Epidermal melanocyte (primary cell): ENCODE results near the gene TMC8.
"Not testable (repeated sequence)": the region's sequence is repeated elsewhere in the genome, so short reads cannot be mapped to it uniquely, and the experiment has no call there.

Experiments used
- DNase-seq: peaks from one replicate; pipeline ENCODE4 v3.0.0; 2011; ENCODE audit warnings: low spot score; ENCODE audit not compliant: insufficient read length

The TMC8 gene

DNA sequence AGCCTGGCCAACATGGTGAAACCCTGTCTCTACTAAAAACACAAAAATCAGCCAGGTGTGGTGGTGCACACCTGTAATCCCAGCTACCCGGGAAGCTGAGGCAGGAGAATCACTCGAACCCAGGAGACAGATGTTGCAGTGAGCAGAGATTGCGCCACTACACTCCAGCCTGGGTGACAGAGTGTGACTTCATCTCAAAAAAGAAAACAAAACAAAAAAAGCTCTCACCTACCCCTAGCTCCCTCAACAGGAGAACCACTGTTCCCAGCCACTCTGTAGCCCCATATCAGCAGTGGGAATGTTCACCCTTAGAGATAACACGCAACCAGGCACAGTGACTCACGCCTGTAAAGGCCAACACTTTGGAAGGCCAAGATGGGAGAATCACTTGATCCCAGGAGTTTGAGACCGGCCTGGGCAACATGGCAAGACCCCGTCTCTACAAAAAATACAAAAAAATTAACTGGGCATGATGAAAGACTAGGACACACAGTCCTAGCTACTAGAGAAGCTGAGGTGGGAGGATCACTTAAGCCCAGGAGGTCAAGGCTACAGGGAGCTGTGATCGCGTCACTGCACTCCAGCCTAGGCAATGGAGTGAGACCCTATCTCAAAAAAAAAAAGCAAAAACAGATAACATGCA, 5.4 kb downstream of the TMC8 start:
- no peak for DNase-seq

DNA sequence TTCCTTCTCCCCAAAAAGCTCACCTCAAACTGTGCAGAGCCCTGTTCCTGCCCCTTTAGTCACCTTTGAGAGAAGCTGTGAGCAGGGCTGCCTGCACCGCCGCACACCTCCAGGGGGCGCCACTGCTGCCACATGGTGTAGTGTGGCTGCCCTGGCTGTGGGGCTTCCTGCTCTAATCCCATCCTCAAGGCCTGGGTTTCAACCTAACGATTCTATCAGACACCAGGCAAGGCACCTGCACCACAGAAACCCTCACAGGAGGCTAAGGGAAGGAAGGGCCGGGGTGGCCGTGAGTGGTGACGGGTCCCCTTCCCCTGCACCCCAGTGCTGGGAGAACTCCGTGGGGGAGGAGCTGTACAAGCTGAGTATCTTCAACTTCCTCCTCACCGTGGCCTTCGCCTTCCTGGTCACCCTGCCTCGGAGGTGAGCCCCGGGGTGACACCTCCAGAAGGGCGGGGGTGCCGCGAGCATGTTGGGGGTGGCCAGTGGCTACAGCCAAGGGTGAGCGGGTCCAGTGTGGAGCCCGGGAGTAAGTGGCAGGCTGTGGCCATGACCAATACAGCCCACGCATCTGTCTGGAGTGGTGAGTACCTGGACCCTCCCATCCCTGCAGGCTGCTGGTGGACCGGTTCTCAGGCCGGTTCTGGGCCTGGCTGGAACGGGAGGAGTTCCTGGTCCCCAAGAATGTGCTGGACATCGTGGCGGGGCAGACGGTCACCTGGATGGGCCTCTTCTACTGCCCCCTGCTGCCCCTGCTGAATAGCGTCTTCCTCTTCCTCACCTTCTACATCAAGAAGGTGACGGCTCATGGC, 7.0 kb downstream of the TMC8 start:
- no peak for DNase-seq

DNA sequence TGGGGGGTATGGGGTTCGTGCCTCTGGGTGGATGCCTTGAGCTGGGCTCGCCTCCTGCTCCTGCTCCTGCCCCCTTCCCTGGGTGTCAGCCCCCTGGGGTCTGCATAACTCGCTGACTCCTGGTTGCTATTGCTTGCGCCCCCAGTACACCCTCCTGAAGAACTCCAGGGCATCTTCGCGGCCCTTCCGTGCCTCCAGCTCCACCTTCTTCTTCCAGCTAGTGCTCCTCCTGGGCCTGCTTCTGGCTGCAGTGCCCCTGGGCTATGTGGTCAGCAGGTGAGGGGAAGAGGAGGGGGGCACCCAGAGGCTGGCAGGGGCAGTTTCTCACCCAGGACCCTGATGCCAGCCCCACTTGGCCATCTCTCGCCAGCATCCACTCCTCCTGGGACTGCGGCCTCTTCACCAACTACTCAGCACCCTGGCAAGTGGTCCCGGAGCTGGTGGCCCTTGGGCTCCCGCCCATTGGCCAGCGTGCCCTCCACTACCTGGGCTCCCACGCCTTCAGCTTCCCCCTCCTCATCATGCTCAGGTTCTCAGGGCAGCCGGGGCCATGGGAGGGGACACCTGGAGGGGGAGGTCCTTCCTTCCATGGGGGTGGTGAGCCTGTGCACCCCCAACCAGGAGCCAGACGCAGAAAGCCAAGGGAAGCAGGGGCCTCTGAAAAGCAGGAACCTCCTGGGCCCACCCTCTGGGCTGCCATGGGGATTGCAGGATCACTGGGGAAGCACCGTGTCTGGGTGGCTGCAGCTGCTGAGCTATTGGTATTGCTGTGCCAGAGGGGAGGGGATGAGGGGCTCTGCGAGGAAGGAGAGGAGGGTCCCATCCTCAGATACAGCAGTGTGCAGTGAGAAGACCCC, 7.9 kb downstream of the TMC8 start:
- no peak for DNase-seq

DNA sequence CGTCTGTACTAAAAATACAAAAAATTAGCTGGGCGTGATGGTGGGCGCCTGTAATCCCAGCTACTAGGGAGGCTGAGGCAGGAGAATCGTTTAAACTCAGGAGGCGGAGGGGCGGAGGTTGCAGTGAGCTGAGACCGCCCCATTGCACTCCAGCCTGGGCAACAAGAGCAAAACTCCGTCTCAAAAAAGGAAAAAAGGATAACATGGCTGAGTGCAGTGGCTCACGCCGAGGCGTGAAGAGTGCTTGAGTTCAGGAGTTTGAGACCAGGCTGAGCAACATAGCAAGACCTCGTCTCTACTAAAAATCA, 9.2 kb downstream of the TMC8 start:
- not testable (repeated sequence) for DNase-seq

DNA sequence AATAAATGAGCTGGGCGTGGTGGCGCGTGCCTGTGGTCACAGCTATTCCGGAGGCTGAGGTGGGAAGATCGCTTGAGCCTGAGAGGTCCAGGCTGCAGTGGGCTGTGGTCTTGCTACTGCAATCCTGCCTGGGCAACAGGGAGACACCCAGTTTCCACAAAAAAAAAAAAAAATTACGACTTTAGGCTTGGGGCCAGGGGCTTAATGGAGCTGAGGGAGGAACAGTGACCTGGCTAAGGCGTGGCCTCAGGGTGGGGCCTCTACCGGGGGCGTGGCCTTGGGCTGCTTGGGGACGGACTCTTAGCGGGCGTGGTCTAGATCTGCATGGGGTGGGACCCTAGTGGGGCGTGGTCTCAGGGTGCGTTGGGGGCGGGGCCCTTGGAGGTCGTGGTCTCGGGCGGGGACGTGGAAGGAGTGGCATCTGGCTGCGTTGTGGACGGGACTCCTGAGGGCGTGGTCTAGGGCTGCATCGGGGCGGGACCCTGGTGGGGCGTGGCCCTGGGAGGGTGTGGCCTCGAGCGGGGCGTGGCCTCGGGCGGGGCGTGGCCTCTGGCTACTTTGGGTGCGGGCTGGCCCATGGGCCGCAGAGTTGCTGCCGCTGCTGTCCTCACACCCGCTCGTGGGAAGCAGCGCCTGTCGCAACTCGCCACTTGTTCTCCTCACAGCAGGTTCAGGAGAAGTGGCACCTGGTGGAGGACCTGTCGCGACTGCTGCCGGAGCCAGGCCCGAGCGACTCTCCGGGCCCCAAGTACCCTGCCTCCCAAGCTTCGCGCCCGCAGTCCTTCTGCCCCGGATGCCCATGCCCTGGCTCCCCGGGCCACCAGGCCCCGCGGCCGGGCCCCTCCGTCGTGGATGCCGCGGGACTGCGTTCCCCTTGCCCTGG, 9.8 kb downstream of the TMC8 start:
- DNase-seq, result no peak

DNA sequence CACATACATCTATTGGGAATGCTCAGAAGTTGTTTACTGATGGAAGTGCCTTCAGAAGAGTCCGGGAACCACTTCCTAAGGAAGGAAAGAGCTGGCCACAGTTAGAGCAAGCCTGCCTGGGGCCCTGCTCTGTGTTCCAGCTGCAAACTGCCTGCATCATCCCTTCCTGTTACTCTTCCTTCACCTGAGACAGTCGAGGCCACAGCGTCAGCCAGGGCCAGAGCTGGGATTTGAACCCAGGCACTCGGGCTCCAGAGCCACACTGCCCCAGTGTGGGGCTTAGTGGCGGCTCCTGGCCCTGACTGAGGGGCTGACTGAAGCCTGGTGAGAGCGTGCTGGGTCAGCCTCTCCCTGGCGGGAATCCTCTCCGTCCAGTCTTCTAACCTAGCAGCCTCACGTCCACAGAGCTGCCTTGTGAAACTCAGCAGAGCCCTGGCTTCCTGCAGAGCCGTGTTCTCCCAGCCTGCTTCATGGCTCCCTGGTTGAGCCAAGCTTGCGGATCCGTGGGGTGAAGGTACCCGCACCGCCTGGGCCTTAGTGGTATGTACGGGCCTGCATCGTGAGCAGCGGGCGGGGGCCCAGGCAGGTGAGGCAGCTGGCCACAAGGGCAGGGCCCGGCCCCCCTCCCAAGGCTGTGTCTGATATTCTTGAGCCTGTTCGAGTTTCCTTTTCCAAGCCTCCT, 11.0 kb downstream of the TMC8 start:
- no peak for DNase-seq

DNA sequence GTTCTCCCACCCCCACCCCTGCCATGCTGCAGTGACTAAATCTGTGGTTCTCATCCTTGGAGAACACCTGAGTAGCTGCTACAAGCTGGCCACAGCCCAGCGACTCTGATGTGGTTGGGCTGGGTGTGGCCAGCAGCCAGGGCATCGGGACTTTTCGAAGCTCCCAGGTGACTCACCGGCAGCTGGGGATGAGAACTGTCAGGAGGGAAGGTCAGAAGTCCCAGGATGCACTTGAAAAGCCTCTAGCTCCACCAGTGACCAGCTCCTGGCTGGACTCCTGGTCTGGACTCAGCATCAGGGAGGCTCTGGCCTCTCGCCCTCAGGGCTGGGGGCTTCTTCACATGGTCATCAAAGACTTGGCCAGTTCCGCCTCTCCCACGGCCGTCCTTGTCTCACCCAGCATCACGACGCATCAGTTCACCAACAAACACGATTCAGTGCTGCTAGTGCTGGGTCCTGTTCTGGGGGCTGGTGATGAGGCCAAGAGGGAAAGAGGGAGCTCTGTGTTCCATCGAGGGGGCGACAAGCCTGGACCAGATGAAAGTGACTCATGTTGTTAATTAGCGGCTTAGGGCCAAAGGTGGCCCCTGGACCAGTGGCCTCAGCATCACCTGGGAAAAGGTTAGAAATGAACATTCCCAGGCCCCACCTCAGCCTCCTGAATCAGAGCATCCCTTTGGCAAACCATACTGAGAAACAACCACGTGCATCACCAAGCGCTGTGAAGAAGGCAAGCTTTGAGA, 11.7 kb downstream of the TMC8 start:
- DNase-seq, result no peak

DNA sequence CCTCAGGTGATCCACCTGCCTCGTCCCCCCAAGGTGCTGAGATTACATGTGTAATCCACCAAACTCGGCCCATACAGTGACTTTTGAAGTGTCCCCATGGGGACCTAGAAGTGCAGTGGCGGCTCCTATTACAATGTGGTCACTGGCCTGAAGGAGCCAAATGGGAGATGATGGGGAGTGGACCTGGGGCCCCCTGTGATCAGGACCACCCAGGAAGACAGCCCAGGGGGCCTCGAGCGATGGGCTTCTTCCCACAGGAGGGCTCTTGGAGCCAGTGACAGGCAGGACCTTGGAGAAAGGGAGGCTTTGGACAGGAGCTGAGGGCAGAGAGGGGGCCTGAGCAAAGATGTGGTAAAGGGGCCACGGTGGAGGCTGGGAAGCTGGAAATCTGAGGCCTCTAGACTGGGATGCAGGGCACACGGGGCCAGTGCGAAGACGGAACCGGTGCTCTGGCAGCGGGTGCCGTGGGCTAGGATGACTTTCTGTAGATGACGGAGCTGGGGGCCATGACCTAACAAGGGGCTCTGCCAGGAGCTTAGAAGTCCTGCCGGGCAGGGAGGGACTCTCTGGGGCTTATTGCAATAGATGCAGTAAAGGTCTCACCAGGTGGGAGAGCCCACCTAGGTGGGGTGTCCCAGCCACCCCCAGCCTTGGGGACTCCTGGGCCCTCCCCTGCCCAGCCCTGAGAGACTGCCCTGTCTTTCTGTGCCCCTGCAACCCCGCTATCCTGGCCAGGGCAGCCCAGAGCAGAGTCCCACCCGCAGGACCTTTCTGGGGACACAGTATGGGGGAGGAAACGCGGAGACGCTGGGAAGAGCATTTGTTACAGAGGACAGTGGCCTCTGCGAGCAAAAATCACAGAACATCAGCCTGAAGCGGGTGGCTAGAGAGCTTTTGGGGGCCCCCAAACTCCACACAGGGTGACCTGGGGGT, 12.9 kb downstream of the TMC8 start:
- DNase-seq, result no peak

DNA sequence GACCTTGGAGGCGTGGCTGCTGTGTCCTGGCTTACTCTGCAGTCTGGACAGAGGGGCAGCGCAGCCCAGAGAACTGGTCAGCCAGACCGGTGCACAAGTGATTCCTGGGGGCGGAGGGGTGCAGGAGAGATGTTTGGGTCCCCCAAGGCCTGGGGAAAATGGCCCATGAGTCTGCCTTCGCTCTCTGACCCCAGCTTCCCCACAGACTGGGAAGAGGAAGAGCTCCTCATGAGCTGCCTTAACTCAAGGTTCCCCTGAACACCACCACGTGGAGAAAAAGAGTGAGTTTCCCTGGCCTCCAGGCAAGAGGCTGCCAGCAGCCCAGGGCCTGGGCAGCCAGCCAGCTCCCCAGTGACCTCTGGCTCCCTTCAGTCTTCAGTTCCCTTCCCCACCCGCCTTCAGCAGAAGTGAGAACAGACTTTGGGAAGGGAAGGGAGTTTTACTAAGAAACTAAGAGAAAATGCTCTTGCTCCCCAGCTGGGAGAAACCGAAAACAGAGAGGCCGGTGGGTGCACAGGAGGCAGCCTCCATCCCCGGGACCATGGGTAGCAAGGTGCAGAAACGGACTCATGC, 13.7 kb downstream of the TMC8 start:
- no peak for DNase-seq

DNA sequence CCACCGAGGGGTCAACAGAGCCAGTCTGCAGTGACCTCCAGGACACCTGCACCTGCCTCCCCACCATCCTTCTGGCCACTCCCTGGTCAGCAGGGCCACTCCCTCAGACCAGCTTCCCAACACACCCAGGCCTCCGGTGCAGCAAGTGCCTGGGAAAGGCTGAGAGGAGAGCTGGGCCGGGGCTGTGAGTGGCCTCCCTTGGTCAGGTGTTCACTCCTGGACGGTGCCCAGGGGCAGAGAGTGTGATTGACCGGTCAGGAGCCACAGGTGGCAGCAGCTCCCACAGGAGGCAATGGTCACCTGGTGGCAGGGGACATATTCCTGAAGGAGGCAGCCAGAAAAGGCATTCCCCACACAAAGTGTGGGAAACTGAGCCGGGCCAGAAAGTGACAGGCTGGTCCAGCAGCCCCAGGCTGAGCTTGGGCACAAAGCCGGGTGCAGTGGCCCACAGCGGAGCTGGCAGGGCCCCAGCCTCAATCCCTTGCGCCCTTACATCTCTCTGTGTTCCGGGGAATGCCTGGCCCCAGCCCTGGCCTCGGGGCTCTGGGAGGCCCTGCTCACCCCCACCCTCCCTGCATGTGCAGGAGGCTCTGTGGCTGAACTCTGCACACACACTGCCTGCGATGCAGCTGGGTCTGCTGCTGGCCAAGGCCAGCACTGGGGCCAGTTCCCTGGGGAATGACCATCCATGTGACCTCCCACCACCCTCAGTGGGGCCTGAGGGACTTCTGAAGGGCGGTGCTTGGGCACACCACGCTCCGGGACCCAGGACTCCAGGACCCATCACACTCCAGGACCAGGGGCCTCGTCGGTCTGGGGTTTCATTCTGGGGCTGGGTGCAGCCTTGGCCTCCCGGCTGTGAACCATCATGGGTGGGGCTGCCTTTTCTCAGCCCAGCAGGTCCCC, 14.4 kb downstream of the TMC8 start:
- DNase-seq, result no peak

DNA sequence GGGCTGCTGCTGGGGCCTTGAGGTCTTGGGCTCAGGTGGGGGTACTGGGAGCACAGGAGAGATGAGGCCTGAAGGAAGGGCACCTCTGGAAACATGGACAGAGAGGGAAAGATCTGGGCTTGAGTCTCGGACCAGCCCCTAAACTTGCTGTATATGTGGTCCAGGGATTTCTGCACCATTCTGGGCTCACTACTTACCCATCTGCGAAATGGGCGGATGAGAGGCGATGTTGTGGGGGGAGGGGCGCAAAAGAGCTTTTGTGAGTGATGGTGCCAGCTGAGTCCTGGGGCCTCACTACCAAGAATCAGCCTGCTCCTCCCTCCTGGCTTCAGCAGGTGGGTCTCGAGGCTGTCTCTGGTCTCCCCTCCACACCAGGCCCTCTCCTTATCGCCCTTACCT, 15.9 kb downstream of the TMC8 start:
- DNase-seq, result no peak

DNA sequence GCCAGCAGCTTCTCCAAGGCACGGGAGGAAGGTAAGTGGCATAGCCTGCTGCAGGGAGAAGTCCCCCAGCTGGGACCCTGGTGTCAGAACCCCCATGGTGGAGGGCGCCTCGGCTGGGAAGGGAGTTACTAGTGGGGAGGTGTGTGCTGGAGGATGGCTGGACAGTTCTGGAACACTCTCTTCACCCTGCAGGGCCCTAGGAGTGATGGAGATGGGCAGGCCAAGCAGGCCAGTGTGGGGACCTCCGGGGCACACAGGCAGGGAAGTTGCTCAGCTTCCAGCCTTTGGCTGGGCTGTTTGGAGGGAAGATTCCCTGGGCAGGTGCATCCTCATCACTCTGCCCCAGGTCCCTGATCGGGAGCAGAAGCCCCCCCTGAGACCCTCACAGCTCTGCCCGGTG, 16.3 kb downstream of the TMC8 start:
- DNase-seq, result no peak

DNA sequence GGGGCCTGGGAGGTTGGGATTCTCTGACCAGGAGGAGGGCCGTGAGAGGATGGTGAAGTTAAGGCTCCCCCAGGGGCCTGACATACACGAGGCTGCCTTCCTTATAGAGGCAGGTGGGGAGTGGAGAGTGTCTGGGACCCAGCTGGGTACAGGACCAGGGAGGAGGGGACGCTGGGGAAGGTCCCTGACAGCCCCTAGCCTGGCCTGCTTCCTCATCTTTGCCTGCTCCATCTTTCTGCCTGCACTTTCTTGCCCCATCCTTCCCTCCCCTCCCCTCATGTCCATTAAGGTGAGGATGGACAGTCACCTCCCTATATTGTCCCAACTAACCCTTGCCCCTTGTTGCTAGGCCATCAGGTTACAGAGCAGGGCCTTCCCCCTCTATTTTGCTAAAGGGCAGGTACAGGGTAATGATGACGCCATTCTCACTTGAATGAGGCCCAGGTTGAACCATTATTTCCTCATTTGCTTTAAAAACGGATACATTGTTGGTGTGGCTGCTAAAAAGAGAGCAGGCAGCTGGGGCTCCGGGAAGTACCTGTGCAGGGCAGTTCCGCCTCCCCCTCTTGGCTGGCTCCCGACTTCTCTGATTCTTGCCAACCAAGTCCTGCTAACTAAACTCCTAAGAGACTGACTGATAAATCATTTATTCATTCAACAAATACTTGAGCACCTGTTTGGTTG, 16.9 kb downstream of the TMC8 start:
- no peak for DNase-seq

DNA sequence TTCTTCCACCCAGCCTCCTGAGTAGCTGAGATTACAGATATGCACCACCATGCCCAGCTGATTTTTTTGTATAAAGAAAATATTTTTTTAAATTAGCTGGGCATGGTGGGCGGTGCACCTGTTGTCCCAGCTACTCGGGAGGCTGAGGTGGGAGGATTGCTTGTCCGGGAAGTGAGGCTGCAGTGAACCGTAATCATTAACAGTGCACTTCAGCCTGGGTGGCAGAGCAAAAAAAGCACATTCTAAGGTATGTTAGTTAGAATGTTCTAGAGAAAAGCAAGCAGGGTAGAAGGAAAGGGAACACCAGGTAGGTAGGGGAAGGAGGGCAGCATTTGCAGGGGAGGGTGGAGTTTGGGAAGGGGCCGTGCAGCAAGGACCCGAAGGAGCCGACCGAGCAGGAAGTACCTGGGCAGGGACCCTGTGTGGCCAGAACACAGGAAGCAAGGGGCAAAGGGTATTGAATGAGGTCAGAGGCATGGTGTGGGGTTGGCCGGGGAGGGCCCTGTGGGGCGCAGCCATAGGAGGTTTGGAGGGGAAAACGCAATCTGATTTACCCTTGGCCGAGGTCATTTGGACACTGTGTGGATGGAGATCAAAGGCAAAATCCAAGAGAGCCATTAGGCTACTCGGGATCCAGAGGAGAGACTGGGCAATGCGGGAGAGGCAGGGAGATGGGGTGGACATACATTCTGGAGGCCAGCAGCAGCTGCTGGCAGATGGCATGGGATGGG, 17.9 kb downstream of the TMC8 start:
- no peak for DNase-seq

DNA sequence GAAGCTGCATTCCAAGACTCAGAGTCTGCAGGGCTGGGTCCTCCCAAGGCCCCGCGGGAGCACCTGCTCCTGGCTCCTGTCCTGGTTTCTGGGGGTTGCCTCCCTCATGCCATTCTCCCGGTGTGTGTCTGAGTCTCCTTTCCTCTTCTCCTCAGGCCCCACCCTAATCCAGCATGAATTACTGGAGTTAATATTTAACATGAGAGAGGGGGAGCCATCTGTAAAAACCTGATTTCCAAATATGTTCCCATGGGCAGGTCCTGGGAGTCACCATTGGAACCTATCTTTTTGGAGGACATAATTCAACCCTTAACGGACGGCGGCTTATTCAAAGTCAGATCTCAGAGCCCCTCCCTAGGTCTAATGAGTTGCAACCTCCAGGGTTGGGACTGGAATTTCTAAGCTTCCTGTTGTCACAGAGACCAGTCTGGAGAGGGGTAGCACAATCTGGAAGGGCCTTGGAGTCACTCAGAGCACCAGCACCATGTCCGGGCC, 21.0 kb downstream of the TMC8 start:
- no peak for DNase-seq
